ENCODE measurements around the gene OR8D1. TPM values are rescaled to one million over a fixed set of nuclear protein-coding genes. Genes with fewer than 3 reads are reported as not detected.
"Not testable (repeated sequence)": the region's sequence is repeated elsewhere in the genome, so short reads cannot be mapped to it uniquely, and the experiment has no call there.

The OR8D1 gene
- total RNA-seq, 1 donor from 2014 or later = not detected

DNA sequence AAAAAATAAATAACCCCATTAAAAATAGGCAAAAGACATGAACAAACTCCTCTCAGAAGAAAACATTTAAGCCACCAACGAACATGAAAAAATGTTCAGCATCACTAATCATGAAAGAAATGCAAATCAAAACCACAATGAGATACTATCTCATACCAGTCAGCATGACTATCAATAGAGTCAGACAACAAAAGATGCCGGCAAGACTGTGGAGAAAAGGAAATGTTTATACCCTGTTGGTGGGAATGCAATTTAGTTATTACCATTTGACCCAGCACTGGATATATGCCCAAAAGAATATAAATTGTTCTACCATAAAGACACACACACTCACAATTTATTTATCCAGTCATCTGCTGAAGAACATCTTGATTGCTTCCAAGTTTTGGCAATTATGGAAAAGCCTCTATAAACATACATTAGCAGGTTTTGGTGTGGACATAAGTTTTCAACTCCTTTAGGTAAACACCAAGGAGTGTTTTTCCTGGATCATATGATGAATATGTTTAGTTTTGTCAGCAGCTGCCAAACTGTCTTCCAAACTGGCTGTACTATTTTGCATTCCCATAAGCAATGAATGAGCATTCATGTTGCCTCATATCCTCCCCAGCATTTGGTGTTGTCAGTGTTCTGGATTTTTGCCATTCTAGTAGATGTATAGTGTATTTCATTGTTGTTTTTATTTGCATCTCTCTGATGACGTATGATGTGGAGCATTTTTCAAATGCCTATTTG lies 28.0 kb downstream of the OR8D1 start:
- no peak for ATAC-seq

DNA sequence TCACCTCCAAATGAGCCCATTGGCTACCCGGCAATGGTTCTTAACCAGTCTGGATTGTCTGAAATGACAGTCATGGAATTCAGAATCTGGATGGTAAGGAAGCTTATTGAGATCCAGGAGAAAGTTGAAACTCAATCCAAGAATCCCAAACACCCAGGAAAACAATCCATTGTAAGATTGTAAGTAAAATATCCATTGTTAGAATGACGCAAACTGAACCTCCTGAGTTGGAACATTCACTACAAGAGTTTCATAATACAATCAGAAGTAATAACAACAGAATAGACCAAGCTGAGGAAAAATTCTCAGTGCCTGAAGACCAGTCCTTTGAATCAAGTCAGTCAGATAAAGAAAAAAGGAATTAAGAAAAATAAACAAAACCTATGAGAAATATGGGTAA lies 35.5 kb downstream of the OR8D1 start:
- no peak for ATAC-seq

DNA sequence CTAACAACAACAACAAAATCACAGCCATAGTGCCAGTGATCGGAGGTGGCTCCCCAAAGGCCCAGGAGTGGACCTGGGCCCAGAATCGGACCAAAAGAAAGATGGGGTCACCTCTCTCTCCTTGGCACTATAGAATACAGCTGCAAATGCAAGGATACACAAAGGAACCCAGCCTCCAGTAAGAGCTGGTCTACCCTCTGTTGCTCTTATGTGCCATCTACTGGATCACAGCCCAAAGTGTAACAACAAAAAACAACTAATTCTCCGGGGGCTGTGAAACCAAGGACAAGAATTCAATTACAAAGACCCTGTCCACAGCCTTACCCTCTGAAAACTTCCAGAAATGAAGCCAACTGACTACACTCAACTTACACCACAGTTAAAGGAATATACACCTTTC lies 35.9 kb downstream of the OR8D1 start:
- ATAC-seq = no peak

DNA sequence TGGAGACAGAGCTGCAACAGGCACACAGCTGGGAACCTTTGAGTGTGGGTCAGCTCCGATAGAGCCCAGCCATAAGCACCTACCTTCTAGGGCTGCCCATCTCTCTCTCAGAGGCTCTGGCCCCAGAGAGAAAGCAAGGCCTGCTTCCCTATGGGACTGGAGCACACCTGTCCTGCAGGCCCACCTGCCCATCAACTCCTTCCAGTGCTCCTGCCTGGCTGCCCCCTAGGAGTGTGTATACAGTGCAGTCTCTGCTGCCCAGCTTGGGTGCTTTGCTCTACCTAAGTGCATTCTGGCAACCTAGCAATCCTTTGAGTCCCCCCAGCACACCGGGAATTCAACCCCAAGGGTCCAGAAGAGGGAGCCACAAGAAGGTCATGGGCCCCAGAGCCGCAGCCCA lies 36.5 kb downstream of the OR8D1 start:
- ATAC-seq = no peak

DNA sequence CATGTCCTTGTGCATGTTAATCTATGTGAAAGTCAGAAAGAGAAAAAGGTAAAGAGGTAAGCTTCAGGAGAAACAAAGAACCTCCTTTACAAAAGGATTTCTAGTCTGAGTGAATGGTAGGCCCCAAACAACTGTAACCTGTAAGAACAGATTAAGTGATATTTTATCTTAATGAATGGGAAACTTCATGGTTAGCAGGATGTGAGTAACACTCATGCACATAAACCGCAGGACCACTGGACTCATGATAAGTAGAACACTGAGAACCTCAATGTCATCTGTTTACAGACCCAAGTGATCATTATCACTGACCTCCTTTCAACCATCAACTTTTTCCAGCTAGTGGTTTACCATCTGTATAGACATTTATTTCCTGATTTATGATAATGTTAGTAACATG lies 37.7 kb downstream of the OR8D1 start:
- ATAC-seq = no peak

DNA sequence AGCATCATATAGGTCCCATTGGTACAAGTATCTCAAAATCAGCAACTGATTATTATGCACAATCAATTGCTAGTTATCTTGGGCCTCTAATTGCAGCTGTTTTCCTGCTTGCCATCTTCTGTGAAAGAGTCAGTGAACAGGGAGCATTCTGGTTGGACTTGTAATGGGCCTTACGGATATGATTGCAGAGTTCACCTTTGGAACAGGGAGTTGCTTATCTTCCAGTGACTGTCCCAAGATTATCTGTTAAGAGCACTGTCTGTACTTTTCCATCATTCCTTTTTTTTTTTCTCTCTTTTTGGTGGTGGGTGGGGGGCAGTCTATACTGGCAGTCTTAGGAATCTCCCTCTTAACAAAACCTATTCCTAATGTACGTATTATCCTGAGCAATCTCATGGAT lies 39.7 kb downstream of the OR8D1 start:
- no peak for ATAC-seq

DNA sequence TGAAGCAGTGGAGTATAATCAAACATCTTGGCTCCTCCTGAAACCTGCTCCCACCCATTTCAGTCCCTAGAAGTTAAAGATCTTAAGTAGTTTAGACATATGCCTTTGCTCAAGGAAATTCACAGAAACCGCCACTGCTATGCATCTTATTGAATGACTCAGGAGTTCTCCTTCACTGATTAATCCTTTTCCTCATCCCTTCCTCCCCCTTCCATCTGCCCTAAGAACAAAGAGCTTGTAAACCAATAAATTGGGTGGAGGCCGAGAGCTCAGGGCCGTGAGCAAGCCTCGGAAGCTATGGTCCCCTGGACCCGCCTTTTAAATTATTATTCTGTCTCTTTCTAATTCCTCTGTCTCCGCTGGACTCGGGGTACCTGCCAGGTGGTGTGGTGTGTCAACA lies 42.9 kb downstream of the OR8D1 start:
- ATAC-seq = not testable (repeated sequence)

DNA sequence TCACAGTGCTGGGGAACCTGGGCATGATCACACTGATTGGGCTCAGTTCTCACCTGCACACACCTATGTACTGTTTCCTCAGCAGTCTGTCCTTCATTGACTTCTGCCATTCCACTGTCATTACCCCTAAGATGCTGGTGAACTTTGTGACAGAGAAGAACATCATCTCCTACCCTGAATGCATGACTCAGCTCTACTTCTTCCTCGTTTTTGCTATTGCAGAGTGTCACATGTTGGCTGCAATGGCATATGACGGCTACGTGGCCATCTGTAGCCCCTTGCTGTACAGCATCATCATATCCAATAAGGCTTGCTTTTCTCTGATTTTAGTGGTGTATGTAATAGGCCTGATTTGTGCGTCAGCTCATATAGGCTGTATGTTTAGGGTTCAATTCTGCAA lies 48.7 kb downstream of the OR8D1 start:
- ATAC-seq = not testable (repeated sequence)

DNA sequence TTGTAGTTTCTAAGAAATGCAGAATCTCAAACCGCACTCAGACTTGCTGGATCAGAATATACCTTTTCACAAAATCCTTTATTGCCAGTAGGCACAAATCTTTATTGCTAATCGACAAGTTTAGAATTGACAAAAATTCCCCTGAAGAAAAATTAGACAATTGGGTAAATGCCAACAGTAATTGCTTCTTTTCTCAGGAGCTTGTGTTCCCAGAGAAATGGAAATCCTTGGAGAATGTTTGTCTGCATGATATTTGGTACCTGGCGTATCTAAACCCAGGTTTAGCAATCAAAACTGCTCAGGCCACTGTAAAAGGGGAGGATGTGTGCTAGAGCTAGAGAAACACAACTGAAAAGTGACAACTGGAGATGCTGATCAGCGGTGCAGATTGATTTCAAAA lies 57.7 kb downstream of the OR8D1 start, which contains the start of gene OR8G5:
Gene OR8G5, plus strand, starts transcription at position 301 of the 400 bp plus-strand sequence. CDS start 8,556 bp downstream, outside the sequence.
- no peak for ATAC-seq

Other genes with a start within 250 kb of the OR8D1 start
- gene VWA5A, start 198.5 kb downstream of the OR8D1 start, total RNA-seq = 9.6 TPM
- gene OR10D3, start 130.6 kb downstream of the OR8D1 start, total RNA-seq = not detected
- not detected for gene OR8G1, start 72.9 kb downstream of the OR8D1 start, total RNA-seq
- not detected for gene OR8G5, start 57.6 kb downstream of the OR8D1 start, total RNA-seq
- not detected for gene OR8D2, start 6.2 kb upstream of the OR8D1 start, total RNA-seq
- not detected for gene OR8B2, start 70.5 kb upstream of the OR8D1 start, total RNA-seq
- not detected for gene OR8B3, start 85.1 kb upstream of the OR8D1 start, total RNA-seq
- gene OR8B4, start 110.9 kb upstream of the OR8D1 start, total RNA-seq = not detected
- not detected for gene OR8B8, start 131.7 kb upstream of the OR8D1 start, total RNA-seq
- gene OR8B12, start 229.7 kb upstream of the OR8D1 start, total RNA-seq = not detected

Data from esophagus mucosa (tissue), 1 donor.